GM18517 (cell line): ENCODE measurements around the gene SLC66A1.

ENCODE experiments used
- ATAC-seq: cut with Tn5 transposase; IDR thresholded peaks from one replicate; pipeline ENCODE4 v1.9.1; 2021; ENCODE audit warnings: mild to moderate bottlenecking, moderate library complexity; ENCODE audit not compliant: unreplicated experiment

SLC66A1 gene

DNA sequence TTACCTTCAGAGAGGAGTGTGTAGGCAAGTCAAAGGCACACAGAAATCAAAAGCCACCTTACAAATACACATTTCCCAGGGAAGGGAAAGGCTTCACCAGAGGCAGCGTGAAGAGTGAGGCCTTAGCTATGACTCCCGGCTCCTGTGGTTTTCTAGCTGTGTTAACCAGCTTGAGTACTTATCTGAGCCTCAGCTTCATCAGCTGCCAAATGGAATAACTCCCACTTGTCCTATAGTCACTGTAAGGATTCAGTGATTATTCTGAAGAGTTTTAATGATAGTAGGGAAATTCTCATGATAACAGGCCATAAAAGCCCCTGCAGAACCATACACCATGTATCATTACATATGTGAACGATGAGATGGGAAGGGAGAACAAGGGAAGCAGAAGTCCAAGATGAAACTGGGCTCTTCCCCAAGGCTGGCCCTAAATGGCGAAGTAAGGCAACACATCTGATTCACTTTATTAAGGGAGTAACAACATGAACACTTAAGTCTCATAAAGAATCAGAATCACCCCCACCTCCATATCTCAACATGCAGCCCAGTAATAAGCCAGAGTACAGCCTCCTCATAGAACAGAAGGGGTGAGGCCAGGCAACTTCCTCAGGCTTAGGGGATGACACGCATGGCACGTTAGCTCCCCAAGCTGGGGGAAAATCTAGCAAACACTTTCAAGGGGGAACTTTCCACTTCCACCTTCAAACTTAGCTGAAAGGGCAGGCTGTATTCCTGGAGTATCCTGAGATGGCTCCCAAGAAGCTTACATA lies 63.7 kb downstream of the SLC66A1 start:
- ATAC-seq, result no peak

DNA sequence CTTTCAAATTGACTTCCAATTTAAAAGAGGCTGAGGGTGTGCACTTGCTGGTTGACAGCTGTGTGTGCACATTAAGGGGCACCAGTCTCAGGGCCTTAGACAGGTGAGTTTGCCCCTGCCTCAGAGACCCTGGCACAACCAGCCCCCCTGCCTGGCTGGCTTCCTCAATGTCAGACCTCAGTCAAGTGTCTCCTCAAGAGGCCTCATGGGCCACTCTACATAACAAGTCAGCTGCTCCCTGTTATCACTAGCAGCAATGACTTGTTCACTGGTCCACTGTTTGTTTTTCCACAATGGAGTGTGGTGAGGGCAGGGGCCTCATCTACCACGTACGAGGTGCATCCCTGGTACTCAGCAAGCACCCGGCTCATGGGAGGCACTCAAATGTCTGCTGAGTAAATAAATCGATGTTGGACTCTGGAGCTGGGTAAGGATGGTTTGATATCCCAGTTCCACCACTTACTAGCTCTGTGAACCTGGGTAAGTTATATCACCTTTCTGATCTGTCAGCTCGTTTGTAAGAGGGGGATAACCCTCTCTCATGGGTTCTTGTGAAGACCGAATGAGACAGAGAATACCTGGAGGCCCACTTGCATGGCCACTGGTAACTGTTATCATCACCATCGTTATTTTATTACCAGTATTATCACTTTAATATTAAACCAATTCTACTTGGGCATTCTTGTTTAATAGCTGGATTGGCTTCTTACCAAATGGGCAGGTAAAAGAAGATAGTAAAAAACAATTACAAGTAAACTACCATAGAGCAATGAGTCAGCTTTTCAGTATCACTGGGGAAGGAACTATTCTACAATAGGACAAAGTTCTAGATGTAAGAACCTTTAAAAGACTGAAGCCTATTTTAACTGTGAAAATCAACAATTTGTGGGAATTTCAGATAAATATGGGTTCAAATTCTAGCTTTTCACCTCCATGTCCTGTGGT lies 64.6 kb downstream of the SLC66A1 start:
- ATAC-seq, result no peak

- ATAC-seq, result no peak
These were observed 65.9 kb downstream of the SLC66A1 start for GRCh38 chr1:19377812-19378718.
